BLaER1 treated with 17β-estradiol and CSF1 and Interleukin-3, amounts not matched to agents 10 nM and 100 nM (cell line): ENCODE data around the gene ATRAID.
A peak's percentile ranks its signal among the peaks of the same experiment; 100 is the strongest.

Source experiments
- H3K27ac ChIP-seq, 11 experiments: shearing (Covaris generic); formaldehyde crosslinking; 2 replicates each; pipeline ENCODE4 v1.8.1; 2022
- H3K27me3 ChIP-seq, 11 experiments: shearing (Covaris generic); formaldehyde crosslinking; 2 replicates each; pipeline ENCODE4 v1.8.1; 2022
- H3K36me3 ChIP-seq, 11 experiments: shearing (Covaris generic); formaldehyde crosslinking; 2 replicates each; pipeline ENCODE4 v1.8.1; 2022
- H3K4me1 ChIP-seq, 10 experiments: shearing (Covaris generic); formaldehyde crosslinking; 2 replicates each; pipeline ENCODE4 v1.8.1; 2022
- H3K4me2 ChIP-seq, 11 experiments: shearing (Covaris generic); formaldehyde crosslinking; 2 replicates each; pipeline ENCODE4 v1.8.1; 2022
- H3K4me3 ChIP-seq, 10 experiments: shearing (Covaris generic); formaldehyde crosslinking; 2 replicates each; pipeline ENCODE4 v1.8.1; 2022
- H3K9ac ChIP-seq, 11 experiments: shearing (Covaris generic); formaldehyde crosslinking; 2 replicates each; pipeline ENCODE4 v1.8.1; 2022
- H3K9me3 ChIP-seq, 11 experiments: shearing (Covaris generic); formaldehyde crosslinking; replicated peaks in 1 of 11; 2 replicates each; pipeline ENCODE4 v1.8.1; 2022
- H4K20me1 ChIP-seq, 11 experiments: shearing (Covaris generic); formaldehyde crosslinking; 2 replicates each; pipeline ENCODE4 v1.8.1; 2022
- Cebpa-rat ChIP-seq, 11 experiments: shearing (Covaris generic); IDR thresholded peaks; 2 replicates each; pipeline ENCODE4 v1.8.1; 2022

Gene ATRAID

DNA sequence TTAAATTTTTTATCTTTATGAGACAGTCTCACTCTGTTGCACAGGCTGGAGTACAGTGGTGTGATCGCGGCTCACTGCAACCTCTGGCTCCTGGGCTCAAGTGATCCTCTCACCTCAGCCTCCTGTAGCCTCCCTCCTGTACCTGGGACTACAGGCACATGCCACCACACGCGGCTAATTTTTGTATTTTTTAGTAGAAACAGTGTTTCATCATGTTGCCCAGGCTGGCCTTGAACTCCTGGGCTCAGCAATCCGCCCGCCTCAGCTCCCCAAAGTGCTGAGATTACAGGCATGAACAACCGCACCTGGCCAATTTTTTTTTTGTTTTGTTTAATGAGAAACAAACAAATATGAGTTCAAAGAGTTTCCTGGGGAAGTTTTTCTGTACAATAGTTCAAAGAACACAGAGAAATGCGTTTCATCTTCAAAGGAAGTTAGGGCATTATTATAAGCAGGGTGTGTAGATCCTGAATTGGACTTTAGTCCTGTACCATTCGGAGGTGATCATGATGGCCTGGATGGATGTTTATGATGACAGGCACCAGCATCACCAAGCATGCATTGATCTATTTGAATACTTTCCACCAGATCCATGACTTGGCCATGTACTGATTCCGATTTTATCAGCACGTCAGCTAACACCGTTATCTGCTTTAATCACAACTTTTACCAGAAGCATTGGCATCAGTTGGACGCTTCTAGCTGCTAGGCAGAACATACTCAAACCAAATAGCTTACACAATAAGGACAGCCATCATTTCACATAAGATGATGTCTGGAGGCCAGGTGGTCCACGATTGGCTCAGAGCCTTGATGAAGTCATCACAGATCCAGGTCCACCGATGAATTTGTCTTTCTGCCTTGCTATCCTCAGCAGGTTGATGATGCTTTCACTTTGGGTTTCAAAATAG lies 34.1 kb upstream of the ATRAID start:
- Histone ChIP-seq H3K4me3 (no peak overlapping the region), H3K4me1 (peaks cover 0 to 4% (median 0%) of the 10 kb centered on the region in 10 experiments; a peak in 4 of 20 replicates), H4K20me1 (no peaks in the 10 kb centered on the region), H3K27ac (no peak overlapping the region), H3K9me3 (no peaks in the 10 kb centered on the region), H3K27me3 (no peaks in the 10 kb centered on the region), H3K36me3 (no peaks in the 10 kb centered on the region), H3K9ac (no peak overlapping the region), H3K4me2 (no peak overlapping the region)
- TF ChIP-seq Cebpa-rat (IDR thresholded peaks at IDR 0.05), result no peak

DNA sequence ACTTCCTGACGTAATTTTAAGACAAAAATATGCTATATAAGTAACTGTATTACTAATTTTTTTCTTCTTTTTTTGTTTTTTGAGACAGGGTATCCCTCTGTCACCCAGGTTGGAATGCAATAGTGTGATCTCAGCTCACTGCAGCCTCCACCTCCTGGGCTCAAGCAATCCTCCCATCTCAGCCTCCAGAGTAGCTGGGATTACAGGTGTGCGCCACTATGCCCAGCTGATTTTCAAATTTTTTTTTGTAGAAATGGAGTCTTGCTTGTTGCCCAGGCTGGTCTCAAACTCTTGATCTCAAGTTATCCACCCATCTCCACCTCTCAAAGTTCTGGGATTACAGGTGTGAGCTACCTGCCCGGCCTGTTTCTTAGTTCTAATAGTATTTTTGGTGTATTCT lies 33.4 kb upstream of the ATRAID start:
- no peak overlapping the region for H3K4me2 ChIP-seq
- no peak overlapping the region for H3K27ac ChIP-seq
- no peaks in the 10 kb centered on the region for H3K4me1 ChIP-seq
- no peak overlapping the region for H3K4me3 ChIP-seq
- no peak for TF ChIP-seq Cebpa-rat (IDR thresholded peaks at IDR 0.05)
- no peaks in the 10 kb centered on the region for H3K36me3 ChIP-seq
- H3K9ac ChIP-seq, result no peak overlapping the region
- no peaks in the 10 kb centered on the region for H3K9me3 ChIP-seq
- H4K20me1 ChIP-seq, result no peaks in the 10 kb centered on the region
- no peaks in the 10 kb centered on the region for H3K27me3 ChIP-seq

- no peak for TF ChIP-seq Cebpa-rat (IDR thresholded peaks at IDR 0.05)
- Histone ChIP-seq H3K27ac (no peak overlapping the region), H3K27me3 (no peaks in the 10 kb centered on the region), H4K20me1 (no peaks in the 10 kb centered on the region), H3K9ac (no peak overlapping the region), H3K4me3 (no peak overlapping the region), H3K9me3 (no peaks in the 10 kb centered on the region), H3K36me3 (no peaks in the 10 kb centered on the region), H3K4me2 (no peak overlapping the region), H3K4me1 (no peaks in the 10 kb centered on the region)
These were observed 32.4 kb upstream of the ATRAID start for GRCh38 chr2:27179344-27180000.

GRCh38 chr2:27182346-27182745 lies 29.5 kb upstream of the ATRAID start:
- Histone ChIP-seq H3K9ac (no peak overlapping the region), H3K9me3 (no peaks in the 10 kb centered on the region), H4K20me1 (no peaks in the 10 kb centered on the region), H3K36me3 (no peaks in the 10 kb centered on the region), H3K27me3 (no peaks in the 10 kb centered on the region), H3K27ac (no peak overlapping the region), H3K4me1 (0 out of 20 replicates have a peak, but pooled peaks cover 0 to 6% (median 0%) of the 10 kb centered on the region in 10 experiments), H3K4me2 (no peak overlapping the region), H3K4me3 (no peak overlapping the region)
- TF ChIP-seq Cebpa-rat (IDR thresholded peaks at IDR 0.05), result no peak

- Histone ChIP-seq H3K4me2 (no peak overlapping the region), H3K4me3 (no peak overlapping the region), H3K9me3 (no peaks in the 10 kb centered on the region), H3K27ac (no peak overlapping the region), H3K36me3 (no peaks in the 10 kb centered on the region), H4K20me1 (no peaks in the 10 kb centered on the region), H3K4me1 (0 out of 20 replicates have a peak, but pooled peaks cover 0 to 6% (median 0%) of the 10 kb centered on the region in 10 experiments), H3K9ac (no peak overlapping the region), H3K27me3 (no peaks in the 10 kb centered on the region)
- TF ChIP-seq Cebpa-rat (IDR thresholded peaks at IDR 0.05), result no peak
These were observed 27.7 kb upstream of the ATRAID start for GRCh38 chr2:27184115-27184514.

GRCh38 chr2:27185331-27186026 lies 26.4 kb upstream of the ATRAID start:
- Histone ChIP-seq H4K20me1 (no peaks in the 10 kb centered on the region), H3K4me2 (no peak overlapping the region), H3K27ac (no peak overlapping the region; a peak in 1 of 22 replicates), H3K36me3 (no peaks in the 10 kb centered on the region), H3K4me1 (0 out of 20 replicates have a peak, but pooled peaks cover 0 to 6% (median 0%) of the 10 kb centered on the region in 10 experiments), H3K9me3 (no peaks in the 10 kb centered on the region), H3K9ac (no peak overlapping the region), H3K27me3 (no peaks in the 10 kb centered on the region), H3K4me3 (no peak overlapping the region)
- TF ChIP-seq Cebpa-rat (IDR thresholded peaks at IDR 0.05), result 0 out of 22 replicates have a peak, but pooled peaks of 1 of the 11 experiments have one; percentile 9

GRCh38 chr2:27186613-27187345 lies 25.1 kb upstream of the ATRAID start:
- no peaks in the 10 kb centered on the region for H4K20me1 ChIP-seq
- no peak overlapping the region for H3K4me3 ChIP-seq
- no peaks in the 10 kb centered on the region for H3K27me3 ChIP-seq
- H3K36me3 ChIP-seq, result no peaks in the 10 kb centered on the region
- no peak overlapping the region for H3K4me2 ChIP-seq
- no peak overlapping the region for H3K27ac ChIP-seq
- H3K9ac ChIP-seq, result no peak overlapping the region
- H3K4me1 ChIP-seq, result 0 out of 20 replicates have a peak, but pooled peaks cover 0 to 6% (median 0%) of the 10 kb centered on the region in 10 experiments
- TF ChIP-seq Cebpa-rat (IDR thresholded peaks at IDR 0.05), result no peak
- no peaks in the 10 kb centered on the region for H3K9me3 ChIP-seq

GRCh38 chr2:27189989-27190388 lies 21.9 kb upstream of the ATRAID start:
- H3K9me3 ChIP-seq, result no peaks in the 10 kb centered on the region
- no peak overlapping the region for H3K4me3 ChIP-seq
- H3K27me3 ChIP-seq, result no peaks in the 10 kb centered on the region
- no peak for TF ChIP-seq Cebpa-rat (IDR thresholded peaks at IDR 0.05)
- no peaks in the 10 kb centered on the region for H3K36me3 ChIP-seq
- H3K27ac ChIP-seq, result no peak overlapping the region
- no peak overlapping the region for H3K9ac ChIP-seq
- H3K4me2 ChIP-seq, result no peak overlapping the region
- peaks cover 0 to 19% (median 13%) of the 10 kb centered on the region in 10 experiments; a peak in 15 of 20 replicates for H3K4me1 ChIP-seq
- H4K20me1 ChIP-seq, result no peaks in the 10 kb centered on the region
